ENCODE data around the gene FAM98C. TPM values are rescaled to one million over a fixed set of nuclear protein-coding genes. Genes with fewer than 3 reads are reported as not detected.
A peak's percentile ranks its signal among the peaks of the same experiment; 100 is the strongest.
"Not testable (repeated sequence)": the region's sequence is repeated elsewhere in the genome, so short reads cannot be mapped to it uniquely, and the experiment has no call there.

The FAM98C gene
- total RNA-seq, 1 experiment from 2014 or later, result 8.7 TPM

- no peak for DNase-seq (ENCODE audit: low read depth)
Observed at GRCh38 chr19:38395381-38396114, 7.3 kb upstream of the FAM98C start.

- DNase-seq (ENCODE audit: low read depth), result no peak
Observed at GRCh38 chr19:38399081-38399480, 3.8 kb upstream of the FAM98C start.

- no peak for DNase-seq (ENCODE audit: low read depth)
Observed at GRCh38 chr19:38399537-38399936, 3.4 kb upstream of the FAM98C start.

- DNase-seq (ENCODE audit: low read depth), result no peak
Observed at GRCh38 chr19:38400361-38400760, 2.5 kb upstream of the FAM98C start.

- DNase-seq (ENCODE audit: low read depth), result peak; percentile 56
Observed at GRCh38 chr19:38401148-38401547, 1.7 kb upstream of the FAM98C start.

GRCh38 chr19:38402623-38402966, 298 bp upstream of the FAM98C start:
- DNase-seq (ENCODE audit: low read depth), result no peak

GRCh38 chr19:38404858-38405257, 2.0 kb downstream of the FAM98C start:
- no peak for DNase-seq (ENCODE audit: low read depth)

GRCh38 chr19:38405276-38405675, 2.4 kb downstream of the FAM98C start:
- DNase-seq (ENCODE audit: low read depth), result no peak

GRCh38 chr19:38409631-38410133, 6.8 kb downstream of the FAM98C start:
- DNase-seq (ENCODE audit: low read depth), result peak; percentile 40

GRCh38 chr19:38410407-38410806, 7.5 kb downstream of the FAM98C start:
- DNase-seq (ENCODE audit: low read depth), result not testable (repeated sequence)

GRCh38 chr19:38411041-38411712, 8.3 kb downstream of the FAM98C start:
- no peak for DNase-seq (ENCODE audit: low read depth)

- not testable (repeated sequence) for DNase-seq (ENCODE audit: low read depth)
Observed at GRCh38 chr19:38411898-38412297, 9.0 kb downstream of the FAM98C start.

GRCh38 chr19:38412491-38412890, 9.6 kb downstream of the FAM98C start:
- no peak for DNase-seq (ENCODE audit: low read depth)

- no peak for DNase-seq (ENCODE audit: low read depth)
Observed at GRCh38 chr19:38412961-38413360, 10.1 kb downstream of the FAM98C start.

- no peak for DNase-seq (ENCODE audit: low read depth)
Observed at GRCh38 chr19:38413416-38413815, 10.5 kb downstream of the FAM98C start.

- DNase-seq (ENCODE audit: low read depth), result no peak
Observed at GRCh38 chr19:38417146-38417543, 14.3 kb downstream of the FAM98C start.

GRCh38 chr19:38417544-38418506, 14.9 kb downstream of the FAM98C start:
- DNase-seq (ENCODE audit: low read depth), result peak; percentile 36

- DNase-seq (ENCODE audit: low read depth), result no peak
Observed at GRCh38 chr19:38420935-38421334, 18.0 kb downstream of the FAM98C start.

- DNase-seq (ENCODE audit: low read depth), result no peak
Observed at GRCh38 chr19:38421856-38422255, 19.0 kb downstream of the FAM98C start.

GRCh38 chr19:38422438-38422837, 19.5 kb downstream of the FAM98C start:
- no peak for DNase-seq (ENCODE audit: low read depth)

GRCh38 chr19:38424272-38424671, 21.4 kb downstream of the FAM98C start:
- DNase-seq (ENCODE audit: low read depth), result no peak

GRCh38 chr19:38425222-38425809, 22.4 kb downstream of the FAM98C start:
- DNase-seq (ENCODE audit: low read depth), result no peak

Measured in RPMI7951 (cell line).